LNCaP clone FGC (cell line): ENCODE data around the gene PDE2A.

ENCODE experiments used
- DNase-seq: peaks from one replicate; pipeline ENCODE4 v3.0.0-alpha.2; 2011; ENCODE audit warnings: low read depth
- H3K4me3 ChIP-seq: 2 replicates; pipeline ENCODE4 v1.5.1; 2011; ENCODE audit warnings: mild to moderate bottlenecking, low read depth, low read length, control low read depth
- TF ChIP-seq, protein P1 (sequence below): IDR thresholded peaks from 2 replicates; pipeline ENCODE4 v1.5.1; 2012; ENCODE audit warnings: mild to moderate bottlenecking; ENCODE audit not compliant: control insufficient read depth, insufficient read depth; ENCODE audit errors: extremely low read depth

Gene PDE2A

DNA sequence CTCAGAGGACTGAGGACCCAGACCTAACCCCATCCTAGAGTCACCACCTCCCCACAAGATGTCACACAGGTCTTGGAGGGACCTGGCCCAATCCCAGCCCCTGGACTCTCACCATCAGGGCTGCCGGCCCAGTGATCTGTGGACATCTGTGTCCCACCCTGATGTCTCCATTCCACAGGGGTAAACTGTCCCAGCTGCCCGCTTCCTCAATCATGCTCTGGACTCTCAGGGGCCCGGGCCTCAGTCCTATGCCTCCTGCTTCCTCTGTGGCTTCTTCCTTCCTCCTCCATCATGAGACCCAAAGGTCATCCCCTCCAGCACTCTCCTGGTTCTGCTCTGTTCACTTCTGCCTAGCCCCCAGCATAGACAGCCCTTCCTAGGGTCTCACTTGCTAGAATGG, 45.8 kb upstream of the PDE2A start:
- H3K4me3 ChIP-seq: no peak overlapping the region
- DNase-seq: no peak
- TF ChIP-seq, protein P1, sequence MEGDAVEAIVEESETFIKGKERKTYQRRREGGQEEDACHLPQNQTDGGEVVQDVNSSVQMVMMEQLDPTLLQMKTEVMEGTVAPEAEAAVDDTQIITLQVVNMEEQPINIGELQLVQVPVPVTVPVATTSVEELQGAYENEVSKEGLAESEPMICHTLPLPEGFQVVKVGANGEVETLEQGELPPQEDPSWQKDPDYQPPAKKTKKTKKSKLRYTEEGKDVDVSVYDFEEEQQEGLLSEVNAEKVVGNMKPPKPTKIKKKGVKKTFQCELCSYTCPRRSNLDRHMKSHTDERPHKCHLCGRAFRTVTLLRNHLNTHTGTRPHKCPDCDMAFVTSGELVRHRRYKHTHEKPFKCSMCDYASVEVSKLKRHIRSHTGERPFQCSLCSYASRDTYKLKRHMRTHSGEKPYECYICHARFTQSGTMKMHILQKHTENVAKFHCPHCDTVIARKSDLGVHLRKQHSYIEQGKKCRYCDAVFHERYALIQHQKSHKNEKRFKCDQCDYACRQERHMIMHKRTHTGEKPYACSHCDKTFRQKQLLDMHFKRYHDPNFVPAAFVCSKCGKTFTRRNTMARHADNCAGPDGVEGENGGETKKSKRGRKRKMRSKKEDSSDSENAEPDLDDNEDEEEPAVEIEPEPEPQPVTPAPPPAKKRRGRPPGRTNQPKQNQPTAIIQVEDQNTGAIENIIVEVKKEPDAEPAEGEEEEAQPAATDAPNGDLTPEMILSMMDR: no peak

DNA sequence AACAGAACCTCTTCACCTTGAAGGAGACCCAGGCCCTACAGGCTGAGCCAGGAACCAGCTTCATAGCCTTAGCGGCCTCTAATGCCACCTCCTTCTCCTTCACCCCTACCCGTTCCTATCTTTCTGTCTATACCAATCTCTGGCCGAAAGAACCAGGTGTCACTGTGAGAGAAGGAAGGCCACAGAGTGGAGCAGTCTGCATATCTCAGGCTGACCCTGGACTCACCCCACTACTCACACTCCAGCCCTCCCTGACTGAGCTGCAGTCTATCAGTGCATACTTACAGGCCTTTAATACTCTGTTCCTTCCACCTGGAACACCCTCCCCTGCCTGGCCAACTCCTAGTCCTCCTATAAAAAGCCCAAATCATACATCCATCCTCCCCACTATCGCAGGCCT, 45.3 kb upstream of the PDE2A start:
- TF ChIP-seq, protein P1: no peak
- H3K4me3 ChIP-seq: no peak overlapping the region
- no peak for DNase-seq

DNA sequence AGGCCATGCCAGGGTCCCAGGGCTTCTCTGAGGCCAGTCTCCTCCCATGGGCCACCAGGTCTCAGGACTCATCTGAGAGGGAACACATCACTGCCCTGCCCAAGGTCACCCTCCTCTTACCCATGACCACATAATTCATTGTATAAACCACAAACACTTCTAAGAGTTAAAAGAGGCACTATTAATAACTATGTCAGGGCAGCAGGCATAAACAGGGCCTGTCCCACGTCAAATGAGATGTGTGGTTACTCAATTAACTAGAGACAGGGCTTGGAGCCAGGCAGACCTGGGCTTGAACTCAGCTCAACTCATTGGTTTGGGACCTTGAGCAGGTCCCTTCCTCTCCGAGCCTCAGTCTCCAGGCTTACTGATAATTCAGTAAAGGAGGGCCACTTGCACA, 44.9 kb upstream of the PDE2A start:
- no peak overlapping the region for H3K4me3 ChIP-seq
- TF ChIP-seq, protein P1: no peak
- no peak for DNase-seq

DNA sequence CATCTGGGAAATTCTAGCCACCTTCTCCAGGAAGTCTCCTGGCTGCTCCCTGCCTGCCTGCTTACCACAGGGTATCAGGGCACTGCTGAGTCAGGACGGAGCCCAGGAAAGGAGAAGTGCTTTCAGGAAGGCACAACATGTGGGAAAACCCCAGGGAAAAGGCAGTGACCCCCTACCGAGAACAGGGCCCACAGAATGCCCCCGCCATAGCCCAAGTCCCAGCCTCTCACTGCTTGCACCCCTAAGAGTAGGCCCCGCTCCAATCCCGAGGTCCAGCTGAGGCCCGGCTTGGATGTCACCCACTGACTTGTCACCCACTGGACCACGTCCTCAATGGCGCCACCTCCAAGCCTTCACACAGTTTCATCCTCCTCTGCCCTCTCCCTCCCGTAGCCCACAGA, 43.9 kb upstream of the PDE2A start:
- DNase-seq: no peak
- H3K4me3 ChIP-seq: no peak overlapping the region
- TF ChIP-seq, protein P1: no peak

DNA sequence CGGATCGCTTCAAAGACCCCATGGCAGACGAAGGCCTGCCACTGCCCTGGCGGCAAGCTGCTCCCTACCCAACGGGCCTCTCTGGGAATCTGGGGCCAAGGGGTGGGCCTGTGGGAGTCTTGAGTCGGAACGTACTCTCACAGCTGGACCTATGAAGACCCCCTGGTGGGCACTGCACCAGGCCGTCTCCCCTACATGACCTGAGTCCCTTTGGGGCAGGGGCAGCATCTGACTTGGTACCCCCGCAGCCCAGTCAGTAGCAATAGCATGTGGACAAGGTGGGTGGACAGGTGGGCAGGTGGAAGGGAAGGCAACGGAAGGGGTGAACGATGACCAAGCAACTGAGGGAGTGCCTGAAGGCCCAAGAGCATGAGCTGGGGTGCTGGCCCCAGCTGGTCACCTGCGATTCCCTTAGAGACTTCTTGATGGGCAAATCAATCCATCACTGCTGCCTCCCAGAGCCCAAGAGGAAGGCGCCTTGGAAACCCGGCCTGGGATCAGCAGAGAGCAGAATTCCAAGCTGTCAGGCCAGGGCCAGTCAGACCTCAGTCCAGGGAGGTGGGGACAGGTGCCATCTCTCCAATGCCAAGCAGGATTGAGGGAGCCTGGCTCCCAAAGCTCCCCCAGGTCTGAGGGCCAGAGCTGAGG, 42.7 kb upstream of the PDE2A start:
- no peak for DNase-seq
- H3K4me3 ChIP-seq: no peak overlapping the region
- TF ChIP-seq, protein P1: no peak

DNA sequence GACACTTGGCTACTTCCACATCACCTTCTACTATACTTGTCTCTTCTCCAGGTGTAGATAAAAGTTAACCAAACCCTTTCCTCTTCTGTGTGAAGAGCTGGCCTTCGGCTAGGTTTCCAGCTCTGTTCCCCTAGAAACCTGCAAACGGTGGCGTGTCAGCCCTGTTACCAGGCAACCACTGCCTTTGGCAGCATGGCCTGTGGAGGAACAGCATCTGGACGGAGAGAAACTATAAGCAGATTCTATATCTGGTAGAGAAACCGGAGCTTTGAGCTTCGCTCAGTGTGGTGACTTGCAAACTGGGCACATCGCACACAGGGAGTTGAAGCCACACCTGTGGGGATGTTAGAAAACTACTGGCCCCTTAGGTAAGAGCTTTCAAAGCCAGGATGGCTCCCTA, 42.1 kb upstream of the PDE2A start:
- no peak overlapping the region for H3K4me3 ChIP-seq
- TF ChIP-seq, protein P1: no peak
- DNase-seq: no peak

DNA sequence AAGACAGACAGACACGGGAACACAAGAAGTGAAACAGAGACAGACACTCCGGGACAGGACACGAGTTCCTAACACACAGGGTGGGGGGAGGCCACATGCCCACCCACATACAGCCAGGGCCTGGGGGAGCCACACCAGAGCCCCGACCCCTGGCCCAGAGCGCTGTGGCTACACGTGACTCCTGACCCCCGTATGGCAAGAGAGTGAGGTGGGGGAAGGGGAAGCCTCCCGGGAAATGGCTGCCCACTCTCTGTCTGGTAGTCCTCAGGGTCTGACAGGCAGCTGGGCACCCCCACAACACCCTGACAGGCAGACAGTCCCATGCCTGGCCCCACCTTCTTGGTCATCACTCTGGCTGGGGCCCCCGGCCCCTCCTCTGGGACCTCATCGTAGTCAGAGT, 38.6 kb upstream of the PDE2A start:
- no peak overlapping the region for H3K4me3 ChIP-seq
- DNase-seq: no peak
- TF ChIP-seq, protein P1: no peak
